Measurements from ENCODE around the gene ADAMTSL3. TPM values are rescaled to one million over a fixed set of nuclear protein-coding genes. Genes with fewer than 3 reads are reported as not detected.

Gene ADAMTSL3
- polyA plus RNA-seq, 1 of the 3 experiments (the other 2 are of a cell fraction): 0.02 TPM

DNA sequence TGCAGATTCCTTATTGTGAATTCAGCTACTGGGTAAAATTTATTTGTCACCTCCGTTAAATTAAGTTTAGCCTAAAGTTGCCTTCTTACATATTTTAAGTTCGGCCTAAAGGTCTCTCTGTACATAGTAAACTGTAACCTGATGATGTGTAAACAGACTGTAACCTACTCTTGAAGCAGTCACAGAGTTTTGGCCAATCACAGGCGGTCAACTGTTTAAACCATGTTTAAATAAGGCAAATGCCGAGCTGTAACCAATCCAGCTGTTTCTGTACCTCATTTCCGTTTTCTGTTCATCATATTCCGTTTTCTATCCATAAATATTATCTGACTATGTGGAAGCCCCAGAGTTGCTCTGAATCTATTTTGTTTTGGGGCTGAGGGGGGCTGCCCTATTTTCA lies 2.4 kb upstream of the ADAMTSL3 start (continued):
- TF ChIP-seq SMC3 (IDR thresholded peaks at IDR 0.05; ENCODE audit: low read depth, low read length) (no peak), IRF3 (IDR thresholded peaks at IDR 0.05; ENCODE audit: low read depth, low read length) (no peak), FOXM1 (IDR thresholded peaks at IDR 0.05; ENCODE audit: low read depth) (no peak), RXRA (IDR thresholded peaks at IDR 0.05; ENCODE audit: borderline replicate concordance, low read depth) (no peak), POLR2AphosphoS5 (IDR thresholded peaks at IDR 0.05; ENCODE audit: low read depth, low read length) (no peak), YY1 (IDR thresholded peaks at IDR 0.05; ENCODE audit: low read depth) (no peak)

DNA sequence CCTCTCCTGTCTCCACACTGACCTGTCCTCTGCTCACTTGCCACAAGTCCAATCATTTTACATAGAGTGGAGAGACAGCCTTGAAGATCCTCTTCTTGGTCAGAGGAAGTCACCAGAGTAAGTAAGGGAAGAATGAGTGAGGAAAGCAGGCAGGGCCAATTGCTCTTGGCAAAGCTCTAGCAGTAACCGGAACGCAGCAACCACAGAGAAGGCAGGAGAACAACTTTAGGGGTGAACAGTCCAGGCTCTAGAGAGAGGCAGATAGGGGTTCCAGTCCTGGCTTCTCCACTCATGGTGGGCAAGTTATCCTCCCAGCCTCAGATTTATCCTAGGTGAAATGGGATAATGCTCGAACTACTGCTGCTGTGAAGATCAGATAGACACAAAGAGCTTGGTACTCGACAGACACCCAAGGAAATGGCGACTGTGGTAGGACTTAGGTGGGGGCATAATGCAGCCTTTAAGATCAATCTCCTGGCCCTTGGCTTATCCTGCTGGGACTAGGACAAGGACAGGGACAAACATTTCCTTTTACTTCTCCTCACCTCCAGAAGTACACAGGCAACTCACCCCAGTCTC lies 1.2 kb upstream of the ADAMTSL3 start:
- Histone ChIP-seq H3K27ac (ENCODE audit: low read depth in 2 of 2, low read length in 1 of 2) (no peak overlapping the region), H3K9ac (no peak overlapping the region), H3K9me3 (no peaks in the 10 kb centered on the region), H3K36me3 (replicated peaks in 1 of 2; ENCODE audit: control insufficient read depth in 1 of 2, insufficient read depth in 2 of 2, low read length in 1 of 2) (no peaks in the 10 kb centered on the region), H4K20me1 (ENCODE audit: insufficient read depth) (no peaks in the 10 kb centered on the region), H3K9me2 (no peaks in the 10 kb centered on the region), H3K4me2 (no peak overlapping the region), H3K27me3 (ENCODE audit: insufficient read depth) (peaks cover 40% of the 10 kb centered on the region; the same call in 1 of the 2 replicates), H3K4me1 (ENCODE audit: control insufficient read depth in 1 of 2, insufficient read depth in 2 of 2, low read depth in 1 of 2, low read length in 1 of 2) (no peaks in the 10 kb centered on the region), H3K79me2 (ENCODE audit: insufficient read depth) (no peaks in the 10 kb centered on the region), H2AFZ (ENCODE audit: low read depth) (no peak overlapping the region), H3K4me3 (ENCODE audit: low read depth in 2 of 2, low read length in 1 of 2) (no peak overlapping the region), H3F3A (replicated peaks; ENCODE audit: insufficient read depth) (no peaks in the 10 kb centered on the region)
- 36% methylated on average over 5 of the region's 5 CpGs for WGBS (ENCODE audit: low lambda C conversion rate)
- ChIA-PET CTCF (no interaction called here), POLR2A (no interaction called here)
- TF ChIP-seq, protein P1, sequence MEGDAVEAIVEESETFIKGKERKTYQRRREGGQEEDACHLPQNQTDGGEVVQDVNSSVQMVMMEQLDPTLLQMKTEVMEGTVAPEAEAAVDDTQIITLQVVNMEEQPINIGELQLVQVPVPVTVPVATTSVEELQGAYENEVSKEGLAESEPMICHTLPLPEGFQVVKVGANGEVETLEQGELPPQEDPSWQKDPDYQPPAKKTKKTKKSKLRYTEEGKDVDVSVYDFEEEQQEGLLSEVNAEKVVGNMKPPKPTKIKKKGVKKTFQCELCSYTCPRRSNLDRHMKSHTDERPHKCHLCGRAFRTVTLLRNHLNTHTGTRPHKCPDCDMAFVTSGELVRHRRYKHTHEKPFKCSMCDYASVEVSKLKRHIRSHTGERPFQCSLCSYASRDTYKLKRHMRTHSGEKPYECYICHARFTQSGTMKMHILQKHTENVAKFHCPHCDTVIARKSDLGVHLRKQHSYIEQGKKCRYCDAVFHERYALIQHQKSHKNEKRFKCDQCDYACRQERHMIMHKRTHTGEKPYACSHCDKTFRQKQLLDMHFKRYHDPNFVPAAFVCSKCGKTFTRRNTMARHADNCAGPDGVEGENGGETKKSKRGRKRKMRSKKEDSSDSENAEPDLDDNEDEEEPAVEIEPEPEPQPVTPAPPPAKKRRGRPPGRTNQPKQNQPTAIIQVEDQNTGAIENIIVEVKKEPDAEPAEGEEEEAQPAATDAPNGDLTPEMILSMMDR (IDR thresholded peaks at IDR 0.05): no peak
- no peak for TF ChIP-seq YY1 (IDR thresholded peaks at IDR 0.05; ENCODE audit: low read depth)
- no peak for TF ChIP-seq TCF12 (IDR thresholded peaks at IDR 0.05)
- no peak for TF ChIP-seq NFIC (IDR thresholded peaks at IDR 0.05; ENCODE audit: borderline replicate concordance)
- no peak for TF ChIP-seq POLR2AphosphoS5 (IDR thresholded peaks at IDR 0.05; ENCODE audit: low read depth, low read length)
- TF ChIP-seq RFX5 (IDR thresholded peaks at IDR 0.05; ENCODE audit: low read length): no peak
- TF ChIP-seq FOXJ3 (CRISPR knock-in tag; IDR thresholded peaks at IDR 0.05): no peak
- no peak for TF ChIP-seq SMC3 (IDR thresholded peaks at IDR 0.05; ENCODE audit: low read depth, low read length)
- no peak for TF ChIP-seq REST (IDR thresholded peaks at IDR 0.05; ENCODE audit: low read depth, low read length)
- no peak for TF ChIP-seq GATA2 (CRISPR knock-in tag; IDR thresholded peaks at IDR 0.05)
- no peak for TF ChIP-seq EP300 (IDR thresholded peaks at IDR 0.05; ENCODE audit: borderline replicate concordance in 1 of 2, low read depth in 1 of 2, low read length in 1 of 2)
- TF ChIP-seq FOSL2 (IDR thresholded peaks at IDR 0.05; ENCODE audit: borderline replicate concordance, low read depth): no peak
- TF ChIP-seq, protein P2, sequence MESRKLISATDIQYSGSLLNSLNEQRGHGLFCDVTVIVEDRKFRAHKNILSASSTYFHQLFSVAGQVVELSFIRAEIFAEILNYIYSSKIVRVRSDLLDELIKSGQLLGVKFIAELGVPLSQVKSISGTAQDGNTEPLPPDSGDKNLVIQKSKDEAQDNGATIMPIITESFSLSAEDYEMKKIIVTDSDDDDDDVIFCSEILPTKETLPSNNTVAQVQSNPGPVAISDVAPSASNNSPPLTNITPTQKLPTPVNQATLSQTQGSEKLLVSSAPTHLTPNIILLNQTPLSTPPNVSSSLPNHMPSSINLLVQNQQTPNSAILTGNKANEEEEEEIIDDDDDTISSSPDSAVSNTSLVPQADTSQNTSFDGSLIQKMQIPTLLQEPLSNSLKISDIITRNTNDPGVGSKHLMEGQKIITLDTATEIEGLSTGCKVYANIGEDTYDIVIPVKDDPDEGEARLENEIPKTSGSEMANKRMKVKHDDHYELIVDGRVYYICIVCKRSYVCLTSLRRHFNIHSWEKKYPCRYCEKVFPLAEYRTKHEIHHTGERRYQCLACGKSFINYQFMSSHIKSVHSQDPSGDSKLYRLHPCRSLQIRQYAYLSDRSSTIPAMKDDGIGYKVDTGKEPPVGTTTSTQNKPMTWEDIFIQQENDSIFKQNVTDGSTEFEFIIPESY (IDR thresholded peaks at IDR 0.05; ENCODE audit: borderline replicate concordance, low read depth): no peak
- DNase-seq: no peak

All from SK-N-SH (cell line).